ENCODE results near the gene CLIC5.

CLIC5 gene

DNA sequence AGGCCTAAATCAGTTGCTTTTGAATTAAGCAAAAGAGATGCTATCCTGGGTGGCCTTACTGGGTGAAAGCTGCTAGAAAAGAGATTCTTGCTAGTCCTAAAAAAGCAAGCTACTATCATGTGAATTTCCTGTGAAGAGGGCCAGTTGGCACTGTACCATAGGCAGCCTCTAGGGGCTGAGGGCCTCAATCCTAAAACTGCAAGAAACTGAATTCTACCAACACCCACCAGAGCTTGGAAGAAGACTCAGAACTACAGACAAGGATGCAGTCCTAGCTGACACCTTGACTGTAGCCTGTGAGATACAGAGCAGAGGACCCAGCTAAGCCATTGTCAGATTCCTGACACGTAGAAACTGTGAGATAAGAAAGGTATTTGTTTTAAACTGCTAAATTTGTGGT lies 24.5 kb downstream of the CLIC5 start:
- no peak for DNase-seq

DNA sequence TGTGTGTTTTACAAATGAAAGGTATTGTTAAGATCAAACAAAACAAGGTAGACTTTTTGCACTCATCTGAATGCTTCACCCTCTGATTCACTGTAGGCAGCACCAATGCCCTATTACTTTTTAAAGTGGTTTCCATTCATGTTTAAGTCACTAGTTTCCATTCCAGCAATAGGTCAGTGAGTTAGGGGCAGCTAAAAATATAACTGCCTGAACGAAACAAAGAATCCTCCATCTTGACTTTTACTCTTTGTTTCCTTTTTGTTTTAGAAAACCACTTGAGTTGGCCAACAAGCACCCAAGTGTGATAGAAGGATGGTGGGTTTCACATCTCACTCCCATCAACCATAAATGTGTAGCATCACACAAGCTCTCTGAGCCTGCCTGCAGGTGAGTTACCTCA lies 25.5 kb downstream of the CLIC5 start:
- no peak for DNase-seq

DNA sequence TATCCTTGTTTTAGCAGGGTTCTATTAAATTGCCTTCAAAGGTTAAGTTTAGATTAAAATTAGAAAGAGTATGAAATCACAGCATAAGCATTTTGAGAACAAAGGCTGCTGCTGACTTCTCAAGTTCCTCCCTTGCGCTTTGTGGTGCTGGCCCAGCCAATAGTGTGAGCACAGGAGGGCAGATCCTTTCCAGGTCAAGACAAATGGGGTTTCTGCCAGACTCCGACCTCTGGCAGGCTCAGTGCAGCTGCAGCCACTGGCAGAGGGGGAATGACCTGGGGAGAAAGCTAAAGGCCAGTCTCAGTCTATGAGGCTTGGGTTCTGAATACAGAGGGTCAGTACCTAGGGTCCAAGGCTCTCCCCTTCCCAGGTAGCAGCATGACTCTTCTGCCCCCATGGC lies 27.0 kb downstream of the CLIC5 start:
- no peak for DNase-seq

DNA sequence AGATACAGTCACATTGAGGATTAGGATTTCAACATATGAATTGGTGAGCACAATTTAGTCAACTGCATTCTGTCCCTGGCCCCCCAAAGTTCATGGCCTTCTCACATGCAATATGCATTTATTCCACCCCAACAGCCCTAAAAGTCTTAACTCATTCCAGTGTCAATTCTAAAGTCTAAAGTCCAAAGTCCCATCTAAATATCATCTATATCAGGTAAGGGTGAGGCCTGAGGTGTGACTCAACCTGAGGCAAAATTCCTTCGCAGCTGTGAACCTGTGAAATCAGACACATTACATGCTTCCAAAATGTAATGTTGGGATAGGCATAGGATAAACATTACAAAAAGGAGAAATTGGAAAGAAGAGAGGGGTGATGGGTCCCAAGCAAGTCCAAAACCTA lies 27.8 kb downstream of the CLIC5 start:
- no peak for DNase-seq

DNA sequence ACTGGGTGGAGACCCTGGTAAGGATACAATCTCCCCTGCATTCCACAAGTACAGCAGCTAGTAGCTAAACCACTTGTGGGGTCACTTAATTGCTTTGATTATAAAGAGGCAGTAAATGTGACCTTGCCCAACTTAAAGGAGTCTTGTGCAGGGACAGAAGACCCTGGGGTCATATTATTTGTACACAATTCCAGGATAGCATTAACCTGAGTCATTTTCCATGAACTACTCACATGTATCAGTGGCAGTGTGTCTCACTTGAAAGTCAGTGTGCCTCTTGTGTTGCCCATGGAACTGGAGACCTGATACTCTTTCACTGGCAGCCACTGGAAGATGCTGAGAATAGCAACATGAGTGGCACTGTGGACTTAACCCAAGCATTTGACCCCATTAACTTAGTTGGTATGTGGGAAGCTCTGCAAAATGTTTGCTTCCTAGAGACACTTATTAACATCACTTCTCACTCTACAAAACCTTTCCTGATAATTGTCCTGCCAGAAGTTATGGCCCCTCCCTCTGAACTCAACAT lies 28.9 kb downstream of the CLIC5 start:
- no peak for DNase-seq

DNA sequence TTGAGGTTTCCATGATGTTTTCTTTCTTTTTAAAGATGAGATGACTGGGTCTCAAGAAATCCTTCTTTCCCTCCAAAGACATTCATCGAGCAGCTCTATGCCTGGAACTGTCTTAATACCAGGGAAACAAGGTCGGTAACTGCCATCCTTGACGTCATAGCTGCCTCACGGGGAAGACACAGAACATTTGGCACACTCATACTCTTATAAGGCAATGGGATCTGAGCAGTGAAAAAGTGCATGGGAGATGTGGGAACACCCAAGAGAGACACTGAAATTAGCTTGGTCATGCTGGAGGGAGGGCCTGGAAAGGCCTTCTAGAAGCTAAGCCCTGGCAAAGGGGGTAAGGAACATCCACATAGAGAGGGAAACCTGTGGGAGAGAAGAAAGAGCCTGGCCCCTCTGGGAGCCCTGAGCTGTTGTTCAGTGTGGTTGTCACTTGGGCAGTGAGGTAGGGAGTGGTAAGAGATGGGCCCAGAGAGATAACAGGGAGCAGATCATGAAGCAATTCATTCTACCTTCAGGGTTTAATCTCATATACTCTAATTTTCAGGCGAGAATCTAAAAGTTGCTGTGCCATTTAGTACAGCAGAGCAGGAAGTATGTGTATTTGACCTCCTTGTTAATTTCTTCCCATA lies 30.8 kb downstream of the CLIC5 start:
- no peak for DNase-seq

DNA sequence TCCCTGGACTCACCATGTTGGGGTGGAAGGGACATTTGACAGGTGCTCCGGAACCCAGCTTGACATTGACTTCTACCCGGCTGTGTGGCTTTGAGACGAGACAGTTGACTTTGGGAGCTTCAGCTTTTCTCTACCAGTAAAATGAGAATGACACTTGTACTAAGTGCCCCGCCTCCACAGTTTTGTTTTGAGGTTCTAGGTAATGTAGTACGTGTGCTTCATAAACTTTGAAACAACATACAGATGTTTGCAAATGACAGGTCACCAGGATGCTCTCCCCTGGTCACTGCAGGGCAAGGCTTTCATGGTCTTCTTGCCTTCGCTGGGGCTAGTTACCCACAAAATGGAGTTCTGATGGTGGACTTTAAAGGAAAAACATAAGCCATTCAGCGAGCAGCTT lies 31.3 kb downstream of the CLIC5 start:
- no peak for DNase-seq

DNA sequence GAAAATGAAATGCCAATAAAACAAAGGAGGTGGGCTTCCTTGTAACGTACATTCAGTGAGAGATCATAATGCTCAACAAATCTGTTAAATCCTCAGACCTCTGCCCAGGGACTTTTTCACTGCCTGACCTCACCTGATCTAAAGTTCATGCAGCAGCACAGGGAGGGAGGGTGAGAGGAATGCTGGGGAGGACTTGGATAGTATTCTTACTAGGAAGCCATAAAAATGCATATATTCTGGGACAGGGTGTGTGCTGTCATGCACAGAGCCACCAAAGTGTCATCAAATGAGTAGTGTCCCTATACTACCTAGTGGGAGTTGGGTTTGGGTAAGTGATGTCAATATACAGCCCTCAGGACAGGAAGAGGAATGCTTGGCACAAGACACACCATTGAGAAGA lies 32.6 kb downstream of the CLIC5 start:
- no peak for DNase-seq

DNA sequence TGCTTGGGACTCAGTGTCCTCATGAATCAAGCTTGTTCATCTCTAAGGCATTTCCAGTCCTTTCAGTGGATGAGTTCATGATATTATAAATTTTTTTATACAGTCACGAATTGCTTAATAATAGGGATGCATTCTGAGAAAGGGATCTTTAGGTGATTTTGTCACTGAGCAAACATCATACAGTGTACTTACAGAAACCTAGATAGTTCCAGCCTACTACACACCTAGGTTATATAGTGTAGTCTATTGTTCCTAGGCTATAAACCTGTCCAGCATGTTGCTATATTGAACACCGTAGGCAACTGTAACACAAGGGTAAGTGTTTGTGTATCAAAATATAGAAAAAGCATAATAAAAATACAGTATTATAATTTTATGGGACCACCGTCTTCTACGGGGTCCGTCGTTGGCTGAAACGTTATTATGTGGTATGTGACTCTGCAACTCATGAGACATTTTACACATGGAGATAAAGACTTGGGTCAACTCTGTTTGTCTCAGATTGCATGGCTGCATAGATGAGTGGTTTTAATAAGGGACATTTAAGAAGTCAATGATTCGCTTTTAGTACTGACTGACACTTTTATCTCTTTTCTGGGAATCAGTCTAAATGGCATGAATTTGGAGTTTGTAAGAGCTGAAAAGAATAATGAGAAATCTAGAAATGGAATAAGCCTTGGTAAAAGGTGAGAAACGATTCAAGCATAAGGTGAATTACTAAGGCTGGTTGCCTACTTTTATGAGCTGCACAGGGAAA lies 33.2 kb downstream of the CLIC5 start:
- DNase-seq: no peak

DNA sequence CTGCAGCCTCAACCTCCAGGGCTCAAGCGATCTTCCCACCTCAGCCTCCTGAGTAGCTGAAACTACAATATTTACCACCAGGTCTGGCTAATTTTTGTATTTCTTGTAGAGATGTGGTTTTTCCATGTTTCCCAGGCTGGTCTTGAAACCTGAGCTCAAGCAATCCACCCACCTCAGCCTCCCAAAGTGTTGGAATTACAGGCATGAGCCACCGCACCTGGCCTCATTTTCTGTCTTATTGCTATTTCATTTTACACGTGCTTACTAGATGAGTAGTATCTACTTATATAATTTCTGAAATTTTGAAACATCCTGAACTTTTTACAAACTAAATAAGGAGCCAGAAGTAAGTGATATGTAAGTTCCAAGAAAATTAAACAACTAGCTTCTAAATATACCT lies 34.6 kb downstream of the CLIC5 start:
- no peak for DNase-seq

DNA sequence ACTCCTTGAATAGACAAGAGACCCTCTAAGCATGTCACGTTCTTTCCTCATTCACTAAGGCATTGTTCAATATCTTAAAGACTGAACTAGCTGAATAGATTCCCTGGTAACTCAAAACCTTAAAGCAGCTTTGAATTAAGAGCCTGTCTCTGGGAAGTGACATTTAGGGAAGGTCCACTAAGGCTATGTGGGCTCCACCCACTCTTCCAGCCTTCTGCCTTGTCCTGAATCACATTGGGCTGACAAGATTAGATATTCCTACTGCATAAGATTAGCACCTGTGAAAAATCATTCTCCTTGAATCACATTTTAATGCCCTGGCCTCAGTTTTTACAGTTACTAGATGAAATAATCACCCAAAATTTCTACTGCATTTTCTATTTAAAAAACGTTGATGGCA lies 36.3 kb downstream of the CLIC5 start:
- DNase-seq: no peak

DNA sequence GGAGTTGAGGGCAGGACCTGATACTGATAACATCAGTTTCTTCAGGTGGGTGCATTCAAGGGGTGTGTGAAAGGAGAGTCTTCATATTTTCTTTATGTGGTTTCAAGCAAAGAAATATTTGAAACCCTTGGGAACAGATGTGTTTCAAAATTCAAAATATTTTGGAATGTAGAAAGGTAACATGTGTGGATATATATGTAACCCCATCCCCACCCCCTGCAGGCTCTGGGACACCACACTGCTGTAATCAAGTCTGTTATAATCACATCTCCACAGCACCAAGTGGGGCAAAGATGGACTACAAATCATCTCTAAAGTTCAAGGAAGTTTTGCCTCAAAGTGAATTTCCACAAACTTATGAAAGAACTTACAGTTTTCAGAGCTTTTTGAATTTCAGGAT lies 41.1 kb downstream of the CLIC5 start:
- no peak for DNase-seq

DNA sequence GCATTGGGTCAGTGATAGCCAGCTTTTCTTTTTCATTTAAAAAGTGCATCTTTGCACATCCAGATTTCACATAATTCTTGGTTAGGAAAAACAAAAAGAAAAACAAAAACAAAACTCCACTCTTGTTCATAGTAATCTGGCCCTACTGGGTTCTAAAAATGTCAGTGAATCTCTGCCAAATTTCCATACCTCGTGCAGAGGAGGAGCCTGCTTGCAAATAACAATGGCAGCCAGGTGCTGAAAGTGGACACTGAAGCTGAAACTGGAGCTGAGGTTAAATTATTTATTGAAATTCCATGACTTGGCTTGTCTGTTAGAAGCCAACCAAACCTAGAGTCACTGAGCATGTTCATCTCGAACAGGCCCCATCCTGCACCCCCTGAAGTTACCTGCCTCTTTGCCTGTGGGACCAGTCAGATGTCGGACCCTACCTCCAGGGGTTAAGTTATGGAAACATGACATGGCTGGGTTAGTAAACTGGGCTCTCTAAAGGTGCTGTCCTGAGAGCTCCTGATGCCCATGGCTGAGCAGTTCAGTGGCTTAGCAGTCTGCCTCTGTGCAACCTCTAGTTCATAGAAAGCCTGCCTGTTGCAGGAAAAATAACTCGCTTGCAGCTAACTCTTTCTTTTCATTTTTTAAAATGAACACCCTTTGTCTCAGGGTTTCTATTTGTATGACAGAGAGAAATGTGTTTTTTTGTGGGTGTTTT lies 42.7 kb downstream of the CLIC5 start:
- DNase-seq: no peak

DNA sequence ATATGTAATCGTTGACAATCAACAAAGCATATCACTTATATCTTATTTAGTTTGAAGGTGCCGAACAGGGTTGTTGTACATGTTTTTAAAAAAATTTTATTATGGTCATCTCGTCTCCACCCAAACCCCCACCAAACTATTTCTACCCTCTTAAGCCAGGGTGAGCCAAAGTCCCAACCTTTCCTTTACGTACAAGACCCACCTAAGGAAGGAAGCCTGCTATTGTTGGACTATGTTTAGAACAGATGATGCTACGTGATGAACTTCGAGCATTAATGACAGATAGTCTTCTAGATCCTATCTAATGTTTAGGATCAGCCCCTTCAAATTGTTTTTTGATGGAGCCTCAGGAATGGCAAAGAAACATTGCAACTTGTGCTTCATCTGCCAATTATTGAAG lies 44.4 kb downstream of the CLIC5 start:
- no peak for DNase-seq

DNA sequence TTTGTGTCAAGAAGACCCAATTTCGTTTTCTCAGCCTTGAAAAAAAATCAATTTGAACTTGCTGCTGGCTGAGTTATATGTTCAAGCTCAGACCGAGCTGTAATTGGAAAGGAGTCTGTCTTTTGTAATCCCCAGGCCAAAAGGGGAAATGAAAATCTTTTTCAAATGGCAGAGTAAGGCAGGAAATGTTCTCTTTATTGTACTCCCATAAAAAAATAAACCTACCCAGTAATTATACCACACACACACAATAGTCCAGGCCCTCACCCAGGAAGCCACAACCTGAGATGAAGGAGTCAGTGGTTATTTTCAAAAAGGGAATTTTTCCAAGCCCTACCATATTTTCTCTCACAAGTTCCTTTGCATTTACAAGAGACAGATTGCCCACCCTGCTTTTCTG lies 45.3 kb downstream of the CLIC5 start:
- DNase-seq: no peak

DNA sequence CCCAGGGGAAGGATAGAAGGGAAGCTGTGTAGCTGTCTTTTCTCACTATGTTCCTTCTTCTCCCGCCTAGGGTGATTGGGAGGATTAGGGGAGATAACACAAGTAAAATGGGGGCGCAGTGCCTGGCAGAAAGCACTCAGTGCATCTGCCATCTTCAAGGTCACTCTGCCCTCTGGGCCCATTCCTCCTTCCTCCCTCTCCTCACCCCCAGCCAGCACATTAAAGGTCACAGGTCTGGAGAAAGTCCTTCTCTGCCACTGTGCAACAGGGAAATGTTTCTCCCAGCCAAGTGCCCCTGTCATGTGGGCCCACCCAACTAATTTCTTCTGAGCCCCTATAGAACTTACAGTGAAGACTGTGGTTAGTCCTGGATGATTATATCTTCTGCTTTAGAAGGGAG lies 45.8 kb downstream of the CLIC5 start:
- no peak for DNase-seq

DNA sequence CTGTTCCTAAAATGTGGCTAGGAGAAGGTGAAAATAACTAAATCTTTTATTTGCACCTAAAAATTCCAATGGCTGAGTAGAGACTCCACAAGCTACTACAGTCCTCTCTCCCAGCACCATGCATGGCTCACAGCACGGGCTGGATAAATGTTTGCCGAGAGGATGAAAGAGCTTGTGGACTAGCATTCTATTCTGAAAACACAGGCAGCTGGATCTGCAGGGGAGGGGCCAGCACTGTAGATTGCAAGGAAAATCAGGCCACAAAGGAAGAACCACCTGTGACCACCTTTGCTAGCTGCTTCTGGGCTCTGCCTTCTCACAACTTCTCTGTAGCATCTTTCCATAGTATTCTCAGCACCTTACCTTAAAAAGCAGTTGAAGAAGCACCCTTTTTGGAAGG lies 46.6 kb downstream of the CLIC5 start:
- no peak for DNase-seq

DNA sequence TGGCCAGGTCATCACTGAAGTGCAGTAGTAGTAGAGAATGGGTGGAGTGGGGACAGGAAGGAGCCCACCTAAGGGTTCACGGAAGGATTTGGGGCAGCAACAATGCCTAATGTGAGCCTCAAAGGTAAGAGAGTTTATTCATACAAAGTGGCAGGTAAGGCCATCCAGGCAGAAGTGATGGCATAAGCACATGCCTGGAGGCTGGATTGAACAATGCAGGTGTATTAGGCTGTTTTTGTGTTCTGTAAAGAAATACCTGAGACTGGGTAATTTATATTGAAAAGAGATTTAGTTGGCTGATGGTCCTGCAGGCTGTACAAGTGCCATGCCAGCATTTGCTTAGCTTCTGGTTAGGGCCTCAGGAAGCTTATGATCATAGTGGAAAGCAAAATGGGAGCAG lies 48.3 kb downstream of the CLIC5 start:
- DNase-seq: no peak

DNA sequence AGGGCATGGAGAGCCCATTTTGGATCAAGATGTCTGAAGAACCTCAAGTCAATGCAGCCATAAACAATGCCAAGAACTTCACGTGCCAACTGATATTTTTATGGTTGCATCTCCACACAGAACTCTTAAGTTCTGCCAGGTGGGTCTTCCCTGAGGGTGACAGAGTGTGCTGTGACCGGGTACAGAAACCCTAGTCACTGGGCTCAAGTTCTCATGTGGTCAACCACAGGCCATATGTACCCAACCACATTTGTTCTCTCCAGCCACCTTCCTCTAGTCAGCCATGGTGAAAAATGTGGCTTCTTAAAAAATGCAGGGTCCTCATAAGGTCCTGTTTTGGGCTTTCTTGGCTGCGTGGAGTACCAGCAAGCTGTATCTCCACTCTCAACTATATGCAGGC lies 48.9 kb downstream of the CLIC5 start:
- no peak for DNase-seq

DNA sequence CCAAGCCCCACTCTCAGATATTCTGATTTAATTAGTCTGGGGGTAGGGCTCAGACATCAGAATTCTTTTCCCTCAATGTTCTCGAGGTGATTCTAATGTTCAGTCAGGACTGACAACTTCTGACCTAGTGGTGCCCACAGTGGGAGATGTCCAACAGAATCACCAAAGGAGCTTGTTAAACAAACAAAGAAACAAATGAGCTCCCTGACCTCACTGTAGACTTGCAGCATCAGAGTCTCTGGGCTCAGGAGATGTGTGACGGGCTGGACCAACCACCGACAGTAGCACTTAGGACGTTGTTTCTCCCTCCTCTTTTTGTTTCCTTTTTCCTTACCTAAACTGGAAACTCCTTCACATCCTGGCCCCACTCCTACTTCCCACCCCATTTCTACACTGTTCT lies 49.3 kb downstream of the CLIC5 start:
- DNase-seq: no peak

DNA sequence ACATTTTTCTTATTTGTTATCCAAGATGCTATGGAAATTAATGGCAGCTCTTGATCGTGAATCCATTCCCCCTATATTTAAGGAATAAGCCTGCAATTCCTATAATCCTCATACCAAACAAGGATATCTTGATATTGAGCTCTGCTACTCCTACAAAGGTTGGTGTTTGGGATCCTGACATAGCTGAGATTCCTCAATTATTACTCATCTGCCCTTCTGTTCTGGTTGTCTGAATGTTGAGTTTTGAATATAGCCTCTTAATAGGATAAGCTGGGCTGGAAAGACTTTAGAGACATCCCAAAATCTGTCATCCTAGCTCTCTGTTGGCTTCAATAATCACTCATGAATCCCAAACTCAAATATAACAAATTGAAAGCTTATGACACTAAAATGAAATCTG lies 49.9 kb downstream of the CLIC5 start:
- DNase-seq: no peak

DNA sequence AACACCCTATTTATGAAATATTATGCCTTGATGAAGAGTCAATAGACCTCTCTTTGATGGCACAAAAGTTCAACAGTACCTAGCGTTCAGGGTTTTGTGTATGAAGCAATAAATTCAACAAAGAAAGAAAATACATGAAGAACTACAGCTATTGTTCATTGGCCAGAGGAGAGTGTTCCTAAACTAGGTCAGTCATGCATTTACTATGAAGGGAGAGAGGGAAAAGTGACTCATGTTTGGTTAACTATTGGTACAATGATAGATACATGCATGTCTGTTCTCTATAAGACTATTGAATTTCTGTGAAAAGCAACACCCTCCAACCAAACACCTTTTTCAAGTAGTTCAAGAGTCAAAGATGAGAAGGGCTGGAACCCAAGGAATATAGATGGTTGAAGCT lies 50.7 kb downstream of the CLIC5 start:
- DNase-seq: no peak

DNA sequence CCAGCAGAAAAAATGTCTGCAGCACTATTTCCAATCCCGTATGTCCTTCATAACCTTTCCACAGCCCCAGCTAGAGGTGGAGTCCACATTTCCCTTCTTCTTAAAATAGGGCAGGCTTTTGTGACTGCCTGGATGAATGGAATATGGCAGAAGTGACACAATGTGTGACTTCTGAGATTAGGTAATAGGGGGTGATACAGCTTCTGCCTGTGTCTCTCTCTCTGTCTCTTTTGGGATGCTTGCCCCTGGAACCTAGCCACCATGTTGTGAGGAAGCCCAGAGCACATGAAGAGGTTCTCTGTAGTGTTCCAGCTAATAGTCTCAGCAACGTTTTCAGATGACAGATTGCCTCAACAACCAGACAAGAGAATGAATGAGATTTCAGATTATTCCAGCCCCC lies 51.4 kb downstream of the CLIC5 start:
- DNase-seq: no peak

DNA sequence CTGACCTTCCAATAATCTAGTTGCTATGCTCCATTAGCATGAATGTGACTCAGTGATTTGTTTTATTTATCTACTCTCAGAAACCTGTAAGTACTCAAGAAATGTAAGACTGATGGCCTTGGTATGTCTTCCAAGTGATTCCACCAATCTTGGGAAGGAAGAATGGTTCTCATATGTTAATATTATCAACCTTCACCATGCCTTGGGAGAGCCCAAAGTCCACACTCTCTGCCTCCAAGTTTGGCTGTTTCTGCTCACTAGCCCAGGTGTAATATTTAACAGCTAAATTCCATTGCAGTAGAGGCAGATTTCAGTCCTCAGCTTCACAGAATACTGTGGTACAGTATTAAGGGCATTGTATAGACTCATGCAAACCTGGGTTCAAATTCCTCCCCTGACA lies 51.8 kb downstream of the CLIC5 start:
- DNase-seq: no peak
